NT2/D1 (cell line): ENCODE data around the gene EPHA3.

Experiments used
- YY1 ChIP-seq: IDR thresholded peaks from 2 replicates; pipeline ENCODE4 v1.6.1; 2011; ENCODE audit not compliant: insufficient read length, insufficient read depth
- ZNF274 ChIP-seq: IDR thresholded peaks from 2 replicates; pipeline ENCODE4 v1.6.1; 2011; ENCODE audit warnings: mild to moderate bottlenecking, low read depth, low read length

DNA sequence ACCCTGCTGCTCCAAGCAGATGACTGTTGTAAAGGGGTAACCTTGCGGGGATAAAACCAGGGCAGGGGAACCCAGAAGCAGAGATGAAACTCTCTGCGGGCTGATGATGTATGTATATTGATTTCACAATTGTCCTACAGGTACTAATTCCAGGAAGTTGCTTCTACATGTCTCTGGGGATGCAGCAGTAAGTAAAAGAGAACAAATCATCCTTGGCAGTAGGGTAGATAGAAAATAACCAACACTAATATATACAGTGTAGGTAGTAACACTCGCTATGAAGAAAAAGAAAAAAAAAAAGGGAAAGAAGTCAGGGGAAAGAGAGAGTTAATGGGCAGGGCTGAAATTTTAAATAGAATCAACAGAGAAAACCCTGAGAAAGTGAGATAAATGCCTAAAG, 50.2 kb downstream of the EPHA3 start:
- TF ChIP-seq ZNF274 (no peak), YY1 (no peak)
